ENCODE results near the gene IFI30. TPM values are rescaled to one million over a fixed set of nuclear protein-coding genes. Genes with fewer than 3 reads are reported as not detected.

Gene IFI30
- total RNA-seq, 1 experiment from 2014 or later: 20.2 TPM

GRCh38 chr19:18130523-18131242, 42.9 kb upstream of the IFI30 start:
- DNase-seq (ENCODE audit: low spot score) (no peak), ATAC-seq (no peak)
- Mint-ChIP-seq H3K27me3 (ENCODE audit: low read depth) (no peaks in the 10 kb centered on the region), H3K4me1 (no peaks in the 10 kb centered on the region), H3K36me3 (peaks cover 23% of the 10 kb centered on the region), H3K4me3 (no peak overlapping the region), H3K9me3 (no peaks in the 10 kb centered on the region), H3K27ac (no peak overlapping the region)
- CTCF ChIA-PET: interaction anchor here (1.7 to 2.1 kb wide), 3 partner anchors 17 to 31 kb away, joined by 5 to 11 read pairs (median 9); no protein-coding TSS in a partner anchor
- TF ChIP-seq ATF1 (CRISPR knock-in tag; IDR thresholded peaks at IDR 0.05): no peak
- TF ChIP-seq, protein P1, sequence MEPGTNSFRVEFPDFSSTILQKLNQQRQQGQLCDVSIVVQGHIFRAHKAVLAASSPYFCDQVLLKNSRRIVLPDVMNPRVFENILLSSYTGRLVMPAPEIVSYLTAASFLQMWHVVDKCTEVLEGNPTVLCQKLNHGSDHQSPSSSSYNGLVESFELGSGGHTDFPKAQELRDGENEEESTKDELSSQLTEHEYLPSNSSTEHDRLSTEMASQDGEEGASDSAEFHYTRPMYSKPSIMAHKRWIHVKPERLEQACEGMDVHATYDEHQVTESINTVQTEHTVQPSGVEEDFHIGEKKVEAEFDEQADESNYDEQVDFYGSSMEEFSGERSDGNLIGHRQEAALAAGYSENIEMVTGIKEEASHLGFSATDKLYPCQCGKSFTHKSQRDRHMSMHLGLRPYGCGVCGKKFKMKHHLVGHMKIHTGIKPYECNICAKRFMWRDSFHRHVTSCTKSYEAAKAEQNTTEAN (CRISPR knock-in tag; IDR thresholded peaks at IDR 0.05): no peak
- no peak for TF ChIP-seq ZNF232 (CRISPR knock-in tag; IDR thresholded peaks at IDR 0.05)
- no peak for TF ChIP-seq FOXP1 (CRISPR knock-in tag; IDR thresholded peaks at IDR 0.05; ENCODE audit: borderline replicate concordance)
- TF ChIP-seq, protein P2, sequence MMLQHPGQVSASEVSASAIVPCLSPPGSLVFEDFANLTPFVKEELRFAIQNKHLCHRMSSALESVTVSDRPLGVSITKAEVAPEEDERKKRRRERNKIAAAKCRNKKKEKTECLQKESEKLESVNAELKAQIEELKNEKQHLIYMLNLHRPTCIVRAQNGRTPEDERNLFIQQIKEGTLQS (CRISPR knock-in tag; conservative IDR thresholded peaks at IDR 0.05): no peak
- no peak for TF ChIP-seq E2F1 (CRISPR knock-in tag; IDR thresholded peaks at IDR 0.05)
- POLR2A ChIA-PET: interaction anchor here (0.6 kb wide), 2 partner anchors 142 to 197 kb away, joined by 5 to 6 read pairs; no protein-coding TSS in a partner anchor

- Mint-ChIP-seq H3K4me1 (no peaks in the 10 kb centered on the region), H3K9me3 (no peaks in the 10 kb centered on the region), H3K27ac (peak overlapping the region; percentile 42; the same call in 1 of the 2 replicates), H3K27me3 (ENCODE audit: low read depth) (no peaks in the 10 kb centered on the region), H3K4me3 (no peak overlapping the region), H3K36me3 (peaks cover 21% of the 10 kb centered on the region)
- CTCF ChIA-PET: interaction anchor here (1.0 to 2.1 kb wide), 4 partner anchors 19 to 125 kb away, joined by 3 to 11 read pairs (median 7); no protein-coding TSS in a partner anchor
- POLR2A ChIA-PET: no interaction called here
- peak; percentile 84 for DNase-seq (ENCODE audit: low spot score)
- peak; percentile 96 for ATAC-seq
- no peak for TF ChIP-seq IRF1 (CRISPR knock-in tag; IDR thresholded peaks at IDR 0.05)
- TF ChIP-seq NFYB (CRISPR knock-in tag; conservative IDR thresholded peaks at IDR 0.05; ENCODE audit: low read depth): no peak
- TF ChIP-seq, protein P3, sequence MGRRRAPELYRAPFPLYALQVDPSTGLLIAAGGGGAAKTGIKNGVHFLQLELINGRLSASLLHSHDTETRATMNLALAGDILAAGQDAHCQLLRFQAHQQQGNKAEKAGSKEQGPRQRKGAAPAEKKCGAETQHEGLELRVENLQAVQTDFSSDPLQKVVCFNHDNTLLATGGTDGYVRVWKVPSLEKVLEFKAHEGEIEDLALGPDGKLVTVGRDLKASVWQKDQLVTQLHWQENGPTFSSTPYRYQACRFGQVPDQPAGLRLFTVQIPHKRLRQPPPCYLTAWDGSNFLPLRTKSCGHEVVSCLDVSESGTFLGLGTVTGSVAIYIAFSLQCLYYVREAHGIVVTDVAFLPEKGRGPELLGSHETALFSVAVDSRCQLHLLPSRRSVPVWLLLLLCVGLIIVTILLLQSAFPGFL (CRISPR knock-in tag; IDR thresholded peaks at IDR 0.05; ENCODE audit: borderline replicate concordance): no peak
- TF ChIP-seq, protein P4, sequence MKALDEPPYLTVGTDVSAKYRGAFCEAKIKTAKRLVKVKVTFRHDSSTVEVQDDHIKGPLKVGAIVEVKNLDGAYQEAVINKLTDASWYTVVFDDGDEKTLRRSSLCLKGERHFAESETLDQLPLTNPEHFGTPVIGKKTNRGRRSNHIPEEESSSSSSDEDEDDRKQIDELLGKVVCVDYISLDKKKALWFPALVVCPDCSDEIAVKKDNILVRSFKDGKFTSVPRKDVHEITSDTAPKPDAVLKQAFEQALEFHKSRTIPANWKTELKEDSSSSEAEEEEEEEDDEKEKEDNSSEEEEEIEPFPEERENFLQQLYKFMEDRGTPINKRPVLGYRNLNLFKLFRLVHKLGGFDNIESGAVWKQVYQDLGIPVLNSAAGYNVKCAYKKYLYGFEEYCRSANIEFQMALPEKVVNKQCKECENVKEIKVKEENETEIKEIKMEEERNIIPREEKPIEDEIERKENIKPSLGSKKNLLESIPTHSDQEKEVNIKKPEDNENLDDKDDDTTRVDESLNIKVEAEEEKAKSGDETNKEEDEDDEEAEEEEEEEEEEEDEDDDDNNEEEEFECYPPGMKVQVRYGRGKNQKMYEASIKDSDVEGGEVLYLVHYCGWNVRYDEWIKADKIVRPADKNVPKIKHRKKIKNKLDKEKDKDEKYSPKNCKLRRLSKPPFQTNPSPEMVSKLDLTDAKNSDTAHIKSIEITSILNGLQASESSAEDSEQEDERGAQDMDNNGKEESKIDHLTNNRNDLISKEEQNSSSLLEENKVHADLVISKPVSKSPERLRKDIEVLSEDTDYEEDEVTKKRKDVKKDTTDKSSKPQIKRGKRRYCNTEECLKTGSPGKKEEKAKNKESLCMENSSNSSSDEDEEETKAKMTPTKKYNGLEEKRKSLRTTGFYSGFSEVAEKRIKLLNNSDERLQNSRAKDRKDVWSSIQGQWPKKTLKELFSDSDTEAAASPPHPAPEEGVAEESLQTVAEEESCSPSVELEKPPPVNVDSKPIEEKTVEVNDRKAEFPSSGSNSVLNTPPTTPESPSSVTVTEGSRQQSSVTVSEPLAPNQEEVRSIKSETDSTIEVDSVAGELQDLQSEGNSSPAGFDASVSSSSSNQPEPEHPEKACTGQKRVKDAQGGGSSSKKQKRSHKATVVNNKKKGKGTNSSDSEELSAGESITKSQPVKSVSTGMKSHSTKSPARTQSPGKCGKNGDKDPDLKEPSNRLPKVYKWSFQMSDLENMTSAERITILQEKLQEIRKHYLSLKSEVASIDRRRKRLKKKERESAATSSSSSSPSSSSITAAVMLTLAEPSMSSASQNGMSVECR (CRISPR knock-in tag; IDR thresholded peaks at IDR 0.05; ENCODE audit: borderline replicate concordance): no peak
- no peak for TF ChIP-seq USF2 (CRISPR knock-in tag; IDR thresholded peaks at IDR 0.05)
- TF ChIP-seq, protein P5, sequence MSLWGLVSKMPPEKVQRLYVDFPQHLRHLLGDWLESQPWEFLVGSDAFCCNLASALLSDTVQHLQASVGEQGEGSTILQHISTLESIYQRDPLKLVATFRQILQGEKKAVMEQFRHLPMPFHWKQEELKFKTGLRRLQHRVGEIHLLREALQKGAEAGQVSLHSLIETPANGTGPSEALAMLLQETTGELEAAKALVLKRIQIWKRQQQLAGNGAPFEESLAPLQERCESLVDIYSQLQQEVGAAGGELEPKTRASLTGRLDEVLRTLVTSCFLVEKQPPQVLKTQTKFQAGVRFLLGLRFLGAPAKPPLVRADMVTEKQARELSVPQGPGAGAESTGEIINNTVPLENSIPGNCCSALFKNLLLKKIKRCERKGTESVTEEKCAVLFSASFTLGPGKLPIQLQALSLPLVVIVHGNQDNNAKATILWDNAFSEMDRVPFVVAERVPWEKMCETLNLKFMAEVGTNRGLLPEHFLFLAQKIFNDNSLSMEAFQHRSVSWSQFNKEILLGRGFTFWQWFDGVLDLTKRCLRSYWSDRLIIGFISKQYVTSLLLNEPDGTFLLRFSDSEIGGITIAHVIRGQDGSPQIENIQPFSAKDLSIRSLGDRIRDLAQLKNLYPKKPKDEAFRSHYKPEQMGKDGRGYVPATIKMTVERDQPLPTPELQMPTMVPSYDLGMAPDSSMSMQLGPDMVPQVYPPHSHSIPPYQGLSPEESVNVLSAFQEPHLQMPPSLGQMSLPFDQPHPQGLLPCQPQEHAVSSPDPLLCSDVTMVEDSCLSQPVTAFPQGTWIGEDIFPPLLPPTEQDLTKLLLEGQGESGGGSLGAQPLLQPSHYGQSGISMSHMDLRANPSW (CRISPR knock-in tag; conservative IDR thresholded peaks at IDR 0.05; ENCODE audit: low read depth): no peak
- TF ChIP-seq TP53 (CRISPR knock-in tag; IDR thresholded peaks at IDR 0.05): no peak
- no peak for TF ChIP-seq AR (CRISPR knock-in tag; IDR thresholded peaks at IDR 0.05)
- no peak for TF ChIP-seq IRF2 (CRISPR knock-in tag; IDR thresholded peaks at IDR 0.05; ENCODE audit: borderline replicate concordance, low read depth)
Measured at GRCh38 chr19:18131841-18132596, 41.6 kb upstream of the IFI30 start.

All from WTC11 (cell line).